DMS153 treated with DMSO at 0.1 percent for 48 hours (cell line): ENCODE results near the gene ITGA11.

Source experiments
- DNase-seq: peaks from one replicate; lab custom pipeline; 2025; ENCODE audit not compliant: unreplicated experiment; lab: John Stamatoyannopoulos, UW

Gene ITGA11

DNA sequence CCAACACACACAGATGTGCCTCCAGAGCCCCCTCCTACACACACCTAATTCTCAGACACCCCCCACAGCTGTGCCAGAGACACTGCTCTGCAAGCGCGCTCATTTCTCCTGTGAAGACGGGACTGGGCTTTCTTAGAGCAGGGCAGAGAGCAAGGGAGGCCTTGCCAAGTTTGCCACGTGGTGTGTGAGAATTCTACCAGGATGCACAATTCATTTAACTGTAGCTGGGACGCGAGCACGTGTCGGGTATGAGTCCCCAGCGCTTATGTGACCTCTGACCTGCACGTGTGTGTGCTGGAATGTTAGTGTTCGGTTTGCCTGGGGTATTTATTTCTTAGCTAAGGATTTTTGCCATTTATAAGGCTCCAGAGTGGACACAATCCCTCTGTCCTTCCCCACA lies 117.4 kb downstream of the ITGA11 start:
- DNase-seq: no peak

DNA sequence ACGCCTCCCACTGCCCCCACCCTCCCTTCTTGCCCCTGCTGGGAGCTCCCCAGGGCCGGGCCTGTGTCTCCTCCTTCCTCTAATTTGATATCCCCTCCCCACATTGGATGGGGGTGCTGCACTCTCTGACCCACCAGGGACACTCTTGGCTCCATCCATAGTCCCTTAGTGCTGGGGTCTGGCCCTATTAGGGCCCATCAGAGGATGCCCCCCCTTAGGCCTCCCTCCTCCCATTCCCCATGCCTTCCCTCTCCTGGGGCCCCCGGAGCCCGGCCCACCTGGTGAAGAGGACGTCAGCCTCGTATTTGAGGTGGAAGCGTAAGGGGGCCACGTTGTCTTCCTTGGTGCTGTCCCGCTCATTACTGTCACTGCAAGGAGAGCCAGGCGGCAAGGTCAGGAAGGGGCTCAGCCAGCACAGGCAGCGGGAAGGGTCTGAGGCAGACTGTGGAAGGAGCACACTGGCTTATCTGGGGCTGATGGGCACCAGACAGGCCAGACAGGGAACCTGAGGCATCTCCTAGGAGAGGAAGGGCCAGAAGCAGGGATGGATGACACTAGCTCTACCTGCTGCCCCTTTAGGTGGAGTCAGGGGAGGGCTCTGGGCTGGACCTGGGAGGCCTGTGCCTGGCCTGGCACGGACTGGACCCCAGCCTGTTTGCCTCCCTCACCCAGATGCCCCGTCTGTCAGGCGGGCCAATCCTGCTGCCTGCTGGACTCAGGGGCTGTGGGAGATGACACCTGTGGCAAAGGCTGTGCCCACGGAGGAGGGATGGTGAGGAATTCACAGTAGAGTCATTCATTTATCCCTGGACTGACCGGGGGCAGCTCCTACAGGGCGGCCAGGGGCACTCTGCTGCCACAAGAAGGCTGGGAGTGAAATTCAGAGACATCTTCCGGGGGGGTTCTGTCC lies 118.2 kb downstream of the ITGA11 start:
- DNase-seq: no peak

GRCh38 chr15:68312701-68313204 lies 119.2 kb downstream of the ITGA11 start:
- no peak for DNase-seq

- DNase-seq: no peak
Measured at GRCh38 chr15:68311859-68312557, 120.0 kb downstream of the ITGA11 start.

- no peak for DNase-seq
Measured at GRCh38 chr15:68311464-68311835, 120.5 kb downstream of the ITGA11 start.

DNA sequence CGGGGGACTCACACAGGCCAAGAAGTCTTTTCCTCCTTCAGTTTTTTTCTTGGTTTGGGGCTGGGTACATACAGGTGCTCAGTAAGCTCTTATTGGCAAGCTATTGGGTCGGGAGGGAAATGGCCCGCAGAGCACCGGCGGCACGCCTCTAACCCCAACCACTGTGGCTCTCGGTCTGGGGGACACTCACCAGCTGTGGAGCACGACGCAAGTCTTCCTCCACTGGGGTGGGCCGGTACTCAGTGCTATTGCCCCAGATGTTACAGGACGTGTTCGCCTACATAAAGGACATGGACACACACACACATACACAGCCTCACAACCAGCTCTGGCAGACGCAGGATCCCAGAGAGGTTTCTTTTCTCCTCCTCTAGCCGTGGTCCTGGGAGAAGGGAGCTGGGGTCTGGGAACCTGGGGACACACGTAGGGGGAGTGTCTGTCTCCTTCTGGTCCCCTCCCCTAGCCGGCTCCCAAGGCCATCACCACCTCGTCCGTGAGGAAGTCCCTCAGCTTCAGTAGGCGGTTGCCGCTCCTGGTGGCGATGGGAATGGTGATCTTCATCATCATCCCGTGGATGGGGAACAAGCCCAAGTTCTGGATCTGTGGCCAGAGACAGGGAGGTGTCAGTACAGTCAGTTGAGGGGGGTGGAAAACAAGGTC lies 121.0 kb downstream of the ITGA11 start:
- DNase-seq: no peak

GRCh38 chr15:68310178-68310803 lies 121.7 kb downstream of the ITGA11 start:
- DNase-seq: no peak

DNA sequence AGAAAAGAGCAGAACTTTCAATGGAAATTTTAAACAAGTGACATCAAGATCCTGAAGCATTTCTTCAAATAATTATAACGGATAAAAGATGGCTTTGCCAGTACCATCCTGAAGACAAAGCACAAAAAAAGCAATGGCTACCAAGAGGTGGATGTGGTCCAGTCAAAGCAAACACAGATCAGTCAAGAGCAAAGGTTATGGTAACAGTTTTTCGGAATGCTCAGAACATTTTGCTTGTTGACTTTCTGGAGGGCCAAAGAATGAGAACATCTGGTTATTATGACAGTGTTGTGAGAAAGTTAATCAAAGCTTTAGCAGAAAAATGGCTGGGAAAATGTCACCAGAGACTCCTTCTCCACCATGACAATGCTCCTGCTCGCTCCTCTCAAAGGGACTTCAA lies 122.9 kb downstream of the ITGA11 start:
- no peak for DNase-seq

GRCh38 chr15:68307131-68307928 lies 124.6 kb downstream of the ITGA11 start:
- DNase-seq: no peak

DNA sequence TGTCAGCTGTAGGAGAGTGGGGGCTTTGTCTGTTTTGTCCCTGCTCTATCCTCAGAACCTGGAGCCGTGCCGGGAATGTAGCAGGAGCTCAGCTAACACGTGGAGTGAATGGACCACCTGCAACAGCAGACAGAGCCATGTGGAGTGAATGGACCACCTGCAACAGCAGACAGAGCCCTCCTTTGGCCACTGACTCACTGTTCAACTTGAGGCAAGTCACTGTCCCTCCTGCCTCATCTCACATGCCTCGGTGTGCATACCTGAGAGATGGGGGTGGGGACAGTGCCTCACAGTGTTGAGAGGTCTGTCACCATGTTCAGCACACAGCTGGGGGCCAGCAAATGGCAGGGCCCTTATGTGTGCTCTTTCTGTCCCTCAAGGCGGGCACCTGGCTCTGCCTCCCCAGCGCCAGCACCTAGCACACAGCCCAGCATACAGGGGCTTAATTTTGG lies 126.5 kb downstream of the ITGA11 start:
- no peak for DNase-seq

DNA sequence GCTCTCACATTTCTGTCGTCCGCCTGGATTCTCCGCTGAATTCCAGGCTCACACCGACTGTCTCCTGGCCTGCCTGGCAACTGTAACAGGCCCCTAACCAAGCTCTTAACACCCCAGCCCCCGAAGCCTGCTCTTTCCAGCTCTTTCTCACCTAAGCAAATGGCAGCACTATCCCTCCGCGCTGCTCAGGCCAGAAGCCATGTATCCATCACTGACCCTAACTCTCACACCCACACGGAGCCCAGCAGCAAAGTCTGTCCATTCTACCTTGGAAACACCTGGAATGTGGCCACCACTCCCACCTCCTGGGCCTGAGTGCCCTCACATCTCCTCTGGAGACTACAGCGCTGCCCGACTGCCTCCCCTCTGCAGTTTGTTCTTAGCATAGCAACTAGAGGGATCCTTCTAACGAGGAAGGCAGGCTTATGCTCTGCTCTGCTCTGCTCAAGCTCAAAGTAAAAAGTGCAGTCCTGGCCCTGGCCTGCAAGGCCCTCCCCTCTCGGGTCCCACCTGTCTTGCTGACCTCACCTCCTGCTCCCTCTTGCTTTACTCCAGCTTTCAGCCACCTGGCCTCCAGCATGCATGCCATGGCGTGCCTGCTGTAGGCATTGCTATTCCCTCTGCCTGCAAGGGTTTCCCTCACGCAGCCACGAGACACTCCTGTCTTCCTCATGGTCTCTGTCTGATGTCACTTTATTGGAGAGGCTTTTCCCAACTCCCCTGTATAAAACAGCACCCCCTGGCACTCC lies 127.2 kb downstream of the ITGA11 start:
- no peak for DNase-seq

- no peak for DNase-seq
Measured at GRCh38 chr15:68303560-68304436, 128.2 kb downstream of the ITGA11 start.

DNA sequence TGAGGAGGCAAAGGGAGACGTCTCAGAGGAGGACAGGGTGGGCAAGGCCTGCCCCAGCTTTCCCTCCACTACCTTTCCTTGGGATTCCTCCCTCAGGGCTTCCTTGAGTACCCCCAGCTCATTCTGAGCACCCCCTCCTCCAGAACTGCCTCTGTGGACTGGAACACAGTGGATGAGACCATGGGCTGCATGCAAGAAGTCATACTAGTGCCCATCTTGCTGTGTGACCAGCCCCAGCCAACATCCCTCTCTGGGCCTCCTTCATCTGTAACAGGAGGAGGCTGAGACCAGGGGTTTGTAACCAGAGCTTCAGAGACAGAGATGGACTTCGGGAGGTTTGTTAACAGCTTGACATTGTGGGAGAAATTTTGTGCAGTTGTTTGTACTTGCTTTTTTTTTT lies 128.8 kb downstream of the ITGA11 start:
- DNase-seq: no peak

DNA sequence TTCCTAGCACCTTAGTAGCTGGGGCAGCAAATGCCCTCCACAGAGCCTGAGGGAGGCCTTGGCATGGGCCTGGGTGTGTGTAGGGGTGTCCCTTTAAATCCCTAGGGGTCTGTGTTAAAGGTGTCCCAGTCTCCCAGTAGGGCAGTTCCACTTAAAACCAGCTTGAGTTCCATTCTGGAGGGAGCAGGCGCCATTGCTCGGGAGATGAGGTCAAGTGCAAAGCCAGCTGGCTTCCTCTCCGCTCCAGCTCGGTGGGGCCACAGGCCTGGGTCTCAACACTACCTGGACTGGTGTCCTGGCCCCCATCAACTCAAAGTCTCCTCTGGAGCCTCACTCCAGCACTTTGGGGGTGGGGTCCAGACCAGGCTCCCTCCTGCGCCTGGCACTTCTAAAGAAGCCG lies 129.2 kb downstream of the ITGA11 start:
- DNase-seq: no peak

- no peak for DNase-seq
Measured at GRCh38 chr15:68301301-68301700, 130.7 kb downstream of the ITGA11 start.

DNA sequence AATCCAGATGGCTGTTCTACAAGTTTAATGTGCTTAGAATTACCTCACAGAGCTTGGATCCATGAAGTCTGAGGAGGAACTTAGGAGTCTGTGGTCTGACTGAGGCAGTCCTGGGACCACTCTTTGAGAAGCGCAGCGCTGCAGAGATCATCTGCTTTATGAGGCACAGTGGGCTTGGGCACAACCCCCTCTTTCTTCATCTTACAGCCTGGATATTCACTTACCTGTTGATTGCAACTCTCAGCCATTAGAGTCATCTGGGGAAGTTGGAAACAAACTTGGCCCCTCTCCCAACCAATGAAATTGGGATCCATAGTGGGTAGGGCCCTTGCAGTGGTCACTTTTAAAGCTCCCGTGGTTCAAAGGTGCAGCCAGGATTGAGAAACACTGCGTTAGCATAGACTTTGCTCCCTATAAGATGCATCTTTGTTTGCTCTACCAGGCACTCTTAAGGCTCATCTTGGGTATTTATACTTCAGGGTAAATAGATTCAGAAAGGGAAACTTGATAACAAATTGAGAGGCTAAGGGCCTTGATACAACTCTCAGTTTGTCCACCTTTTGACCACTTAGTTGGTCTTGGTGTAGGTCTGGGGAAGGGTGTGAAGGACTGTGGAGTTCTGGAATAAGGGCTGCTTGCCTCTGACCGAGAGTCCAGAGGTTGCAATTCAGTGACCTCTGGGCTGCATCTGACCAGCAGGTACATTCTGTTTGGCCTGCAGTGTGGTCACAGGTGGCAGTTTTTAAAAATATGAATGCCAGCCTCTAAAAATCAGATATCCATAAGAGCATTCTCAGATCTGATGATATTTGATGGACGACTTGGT lies 131.6 kb downstream of the ITGA11 start:
- no peak for DNase-seq

- DNase-seq: no peak
Measured at GRCh38 chr15:68299436-68299835, 132.5 kb downstream of the ITGA11 start.

GRCh38 chr15:68298882-68299381 lies 133.0 kb downstream of the ITGA11 start:
- DNase-seq: no peak
